GM23338 (cell line): ENCODE data around the gene SOSTDC1. TPM values are rescaled to one million over a fixed set of nuclear protein-coding genes. Genes with fewer than 3 reads are reported as not detected.

Experiments used
- ATAC-seq: fragments of 200-7000 bp; cut with Tn5 transposase; 3 replicates; pipeline ENCODE4 v1.9.1; 2020
- DNase-seq: peaks from one replicate; pipeline ENCODE4 v3.0.0-alpha.2; 2015; ENCODE audit warnings: low spot score
- H2AFZ ChIP-seq: fragments of 200-600 bp; sonication (generic); 2 replicates; pipeline ENCODE4 v1.8.0; 2016; ENCODE audit warnings: antibody characterized with exemption, mild to moderate bottlenecking, moderate library complexity
- H3F3A ChIP-seq: fragments of 200-600 bp; sonication (generic); replicated peaks from 2 replicates; pipeline ENCODE4 v1.8.0; 2017; ENCODE audit warnings: antibody characterized with exemption, mixed run types, low read depth
- H3K27ac ChIP-seq: fragments of 200-600 bp; sonication (generic); 2 replicates; pipeline ENCODE4 v1.6.1; 2016; ENCODE audit warnings: low read depth
- H3K27me3 ChIP-seq: fragments of 200-600 bp; sonication (generic); 2 replicates; pipeline ENCODE4 v1.8.0; 2016; ENCODE audit warnings: mild to moderate bottlenecking, mixed run types, moderate library complexity; ENCODE audit not compliant: insufficient read depth
- H3K36me3 ChIP-seq: fragments of 200-600 bp; sonication (generic); 2 replicates; pipeline ENCODE4 v1.8.0; 2016; ENCODE audit warnings: mild to moderate bottlenecking; ENCODE audit not compliant: insufficient read depth
- H3K4me1 ChIP-seq: fragments of 200-600 bp; sonication (generic); 2 replicates; pipeline ENCODE4 v1.8.0; 2016; ENCODE audit warnings: mild to moderate bottlenecking, moderate library complexity; ENCODE audit not compliant: insufficient read depth
- H3K4me2 ChIP-seq: fragments of 200-600 bp; sonication (generic); 2 replicates; pipeline ENCODE4 v1.7.1; 2017; ENCODE audit warnings: mixed run types
- H3K4me3 ChIP-seq: fragments of 200-600 bp; sonication (generic); 2 replicates; pipeline ENCODE4 v1.6.1; 2016; ENCODE audit warnings: mixed run types
- H3K79me2 ChIP-seq: fragments of 200-600 bp; sonication (generic); replicated peaks from 2 replicates; pipeline ENCODE4 v1.8.0; 2017; ENCODE audit warnings: mild to moderate bottlenecking; ENCODE audit not compliant: insufficient read depth
- H3K9me2 ChIP-seq: fragments of 200-600 bp; sonication (generic); 2 replicates; pipeline ENCODE4 v1.8.0; 2017; ENCODE audit not compliant: insufficient read depth
- H4K20me1 ChIP-seq: fragments of 200-600 bp; sonication (generic); replicated peaks from 2 replicates; pipeline ENCODE4 v1.8.0; 2017; ENCODE audit warnings: mild to moderate bottlenecking; ENCODE audit not compliant: insufficient read depth
- H3K27ac Mint-ChIP-seq: 2 replicates; pipeline ENCODE4 v1.8.0; 2020; ENCODE audit warnings: inconsistent platforms, mild to moderate bottlenecking, moderate library complexity, mixed read lengths
- H3K27me3 Mint-ChIP-seq: 3 replicates; pipeline ENCODE4 v1.8.0; 2022; ENCODE audit warnings: low read depth, mild to moderate bottlenecking, moderate library complexity, mixed read lengths, inconsistent platforms; ENCODE audit not compliant: insufficient read depth, poor library complexity
- H3K36me3 Mint-ChIP-seq: 3 replicates; pipeline ENCODE4 v1.8.0; 2021; ENCODE audit warnings: low read depth, mild to moderate bottlenecking, inconsistent platforms, moderate library complexity, mixed read lengths
- H3K4me1 Mint-ChIP-seq: 3 replicates; pipeline ENCODE4 v1.8.0; 2020; ENCODE audit warnings: mild to moderate bottlenecking, inconsistent platforms, mixed read lengths
- H3K4me3 Mint-ChIP-seq: 3 replicates; pipeline ENCODE4 v1.8.0; 2021; ENCODE audit warnings: moderate library complexity, mild to moderate bottlenecking, inconsistent platforms, mixed read lengths
- H3K9me3 Mint-ChIP-seq: 3 replicates; pipeline ENCODE4 v1.8.0; 2020; ENCODE audit warnings: moderate library complexity, mild to moderate bottlenecking, inconsistent platforms, mixed read lengths
- CTCF ChIP-seq, 2 experiments: fragments of 200-600 bp in 1 of 2; sonication (generic) in 1 of 2; conservative IDR thresholded peaks; 2 replicates each; pipeline versions ENCODE4 v1.5.1 to v1.6.1; 2016 to 2017; ENCODE audit warnings: antibody characterized with exemption in 2 of 2, low read depth in 2 of 2, mild to moderate bottlenecking in 2 of 2, moderate library complexity in 1 of 2
- ETS1 ChIP-seq: IDR thresholded peaks from 2 replicates; pipeline ENCODE4 v1.6.1; 2016; ENCODE audit warnings: antibody characterized with exemption
- EZH2phosphoT487 ChIP-seq: fragments of 200-600 bp; sonication (generic); IDR thresholded peaks from one replicate; pipeline ENCODE4 v1.8.1; 2018; ENCODE audit warnings: antibody characterized with exemption; ENCODE audit not compliant: unreplicated experiment
- JUNB ChIP-seq: IDR thresholded peaks from one replicate; pipeline ENCODE4 v1.6.1; 2016; ENCODE audit warnings: antibody characterized with exemption; ENCODE audit not compliant: unreplicated experiment
- REST ChIP-seq: IDR thresholded peaks from one replicate; pipeline ENCODE4 v1.6.1; 2018; ENCODE audit warnings: antibody characterized with exemption; ENCODE audit not compliant: unreplicated experiment
- ZNF331 ChIP-seq: fragments of 250-450 bp; sonication (Bioruptor Pico); IDR thresholded peaks from 2 replicates; pipeline ENCODE4 v1.5.0; 2020; ENCODE audit warnings: low read depth, mild to moderate bottlenecking, moderate library complexity
- polyA plus RNA-seq: library from polyadenylated mRNA; unstranded; fragments of >200 nt; fragmentation: Nextera tagmentation; extraction: Ambion mirVana; gene quantifications from 2 replicates; pipeline ENCODE4 v1.2.1, GENCODE V29; 2016
- total RNA-seq: library from RNA; depleted of rRNA; stranded (reverse); fragments of >200 nt; shearing (Covaris generic); gene quantifications from 2 replicates; pipeline ENCODE4 v1.2.3, GENCODE V29; 2014

The SOSTDC1 gene
- total and polyA plus RNA-seq, 2 experiments from 2014 or later, result 0.76 to 1.0 TPM

GRCh38 chr7:16502303-16502702 lies 36.8 kb upstream of the SOSTDC1 start:
- DNase-seq, result no peak
- H3K27ac Mint-ChIP-seq, result no peak overlapping the region
- H3K4me3 Mint-ChIP-seq, result no peak overlapping the region
- Histone ChIP-seq H3K9me2 (0 out of 2 replicates have a peak, but pooled peaks cover 3% of the 10 kb centered on the region), H3K4me1 (no peaks in the 10 kb centered on the region), H3K27ac (no peak overlapping the region), H3K36me3 (no peaks in the 10 kb centered on the region), H3K27me3 (no peaks in the 10 kb centered on the region), H3K79me2 (no peaks in the 10 kb centered on the region), H2AFZ (0 out of 2 replicates have a peak overlapping the region, but pooled peaks have one; percentile 63), H3K4me2 (no peak overlapping the region), H3F3A (no peaks in the 10 kb centered on the region), H3K4me3 (no peak overlapping the region), H4K20me1 (no peaks in the 10 kb centered on the region)
- no peaks in the 10 kb centered on the region for H3K36me3 Mint-ChIP-seq
- no peak for ATAC-seq
- no peaks in the 10 kb centered on the region for H3K4me1 Mint-ChIP-seq
- no peaks in the 10 kb centered on the region for H3K9me3 Mint-ChIP-seq
- no peaks in the 10 kb centered on the region for H3K27me3 Mint-ChIP-seq
- TF ChIP-seq REST, result no peak

GRCh38 chr7:16498122-16498521 lies 32.6 kb upstream of the SOSTDC1 start:
- H3K4me1 Mint-ChIP-seq, result no peaks in the 10 kb centered on the region
- Histone ChIP-seq H3K27ac (no peak overlapping the region), H3K36me3 (no peaks in the 10 kb centered on the region), H3K4me3 (no peak overlapping the region), H3F3A (no peaks in the 10 kb centered on the region), H4K20me1 (no peaks in the 10 kb centered on the region), H3K9me2 (no peaks in the 10 kb centered on the region), H3K4me2 (no peak overlapping the region), H2AFZ (no peak overlapping the region), H3K27me3 (no peaks in the 10 kb centered on the region), H3K4me1 (no peaks in the 10 kb centered on the region), H3K79me2 (no peaks in the 10 kb centered on the region)
- no peaks in the 10 kb centered on the region for H3K9me3 Mint-ChIP-seq
- H3K4me3 Mint-ChIP-seq, result no peak overlapping the region
- no peaks in the 10 kb centered on the region for H3K27me3 Mint-ChIP-seq
- no peak for DNase-seq
- H3K27ac Mint-ChIP-seq, result no peak overlapping the region
- no peaks in the 10 kb centered on the region for H3K36me3 Mint-ChIP-seq
- ATAC-seq, result no peak
- TF ChIP-seq JUNB (no peak), ZNF331 (no peak), REST (no peak), ETS1 (no peak), EZH2phosphoT487 (no peak), CTCF (conservative IDR thresholded peaks at IDR 0.05; ENCODE audit: low read depth in 2 of 2) (no peak)
